H1 (cell line): ENCODE measurements around the gene MAN1A2.

ENCODE experiments used
- CBX8 ChIP-seq: fragments of 300-800, 300-1000 bp; sonication (generic); IDR thresholded peaks from 2 replicates; pipeline ENCODE4 v1.7.1; 2016; ENCODE audit warnings: low read depth, low read length, borderline replicate concordance
- CEBPB ChIP-seq: IDR thresholded peaks from 2 replicates; pipeline ENCODE4 v1.6.1; 2012; ENCODE audit warnings: low read depth, low read length
- CHD1 ChIP-seq: IDR thresholded peaks from 2 replicates; pipeline ENCODE4 v1.6.1; 2012; ENCODE audit warnings: low read depth, low read length, improper control_type of control experiment
- GABPA ChIP-seq: IDR thresholded peaks from 2 replicates; pipeline ENCODE4 v1.6.1; 2011; ENCODE audit warnings: mild to moderate bottlenecking, low read length, moderate library complexity, borderline replicate concordance; ENCODE audit not compliant: insufficient read depth
- JUND ChIP-seq: IDR thresholded peaks from 2 replicates; pipeline ENCODE4 v1.6.1; 2011; ENCODE audit warnings: mild to moderate bottlenecking, improper control_type of control experiment, low read length
- KDM5A ChIP-seq: fragments of 200-600 bp; IDR thresholded peaks from 2 replicates; pipeline ENCODE4 v1.7.1; 2012; ENCODE audit warnings: mild to moderate bottlenecking, low read length, inconsistent platforms, mixed read lengths
- MAFK ChIP-seq: IDR thresholded peaks from 2 replicates; pipeline ENCODE4 v1.6.1; 2012; ENCODE audit warnings: low read depth, mild to moderate bottlenecking, improper control_type of control experiment, low read length
- POLR2AphosphoS5 ChIP-seq: IDR thresholded peaks from 2 replicates; pipeline ENCODE4 v1.6.1; 2011; ENCODE audit warnings: low read depth, low read length
- SIX5 ChIP-seq: IDR thresholded peaks from 2 replicates; pipeline ENCODE4 v1.6.1; 2011; ENCODE audit warnings: mild to moderate bottlenecking, low read depth, low read length
- SUZ12 ChIP-seq: fragments of 200-600 bp; sonication (generic); IDR thresholded peaks from 2 replicates; pipeline ENCODE4 v1.6.1; 2012; ENCODE audit warnings: mild to moderate bottlenecking, inconsistent platforms, low read length, moderate library complexity, mixed read lengths
- YY1 ChIP-seq: IDR thresholded peaks from 2 replicates; pipeline ENCODE4 v1.6.1; 2011; ENCODE audit warnings: low read depth, mild to moderate bottlenecking, low read length
- TF ChIP-seq, protein P1 (sequence below), 3 experiments: IDR thresholded peaks; 1 replicate in 2 of 3; 2 replicates in 1 of 3; pipeline versions ENCODE4 v1.5.1 to v1.6.1; 2011; ENCODE audit warnings: low read length in 3 of 3, mild to moderate bottlenecking in 3 of 3, inconsistent platforms in 2 of 3, low read depth in 1 of 3, moderate library complexity in 1 of 3; ENCODE audit not compliant: insufficient read depth in 1 of 3; ENCODE audit errors: control extremely low read depth in 1 of 3
- TF ChIP-seq, protein P2 (sequence below): fragments of 300-600 bp; sonication (generic); IDR thresholded peaks from 2 replicates; pipeline ENCODE4 v1.7.1; 2012; ENCODE audit warnings: low read length, moderate library complexity, mild to moderate bottlenecking, inconsistent platforms; ENCODE audit not compliant: insufficient replicate concordance
- TF ChIP-seq, protein P3 (sequence below): IDR thresholded peaks from 2 replicates; pipeline ENCODE4 v1.6.1; 2011; ENCODE audit warnings: low read length, improper control_type of control experiment

DNA sequence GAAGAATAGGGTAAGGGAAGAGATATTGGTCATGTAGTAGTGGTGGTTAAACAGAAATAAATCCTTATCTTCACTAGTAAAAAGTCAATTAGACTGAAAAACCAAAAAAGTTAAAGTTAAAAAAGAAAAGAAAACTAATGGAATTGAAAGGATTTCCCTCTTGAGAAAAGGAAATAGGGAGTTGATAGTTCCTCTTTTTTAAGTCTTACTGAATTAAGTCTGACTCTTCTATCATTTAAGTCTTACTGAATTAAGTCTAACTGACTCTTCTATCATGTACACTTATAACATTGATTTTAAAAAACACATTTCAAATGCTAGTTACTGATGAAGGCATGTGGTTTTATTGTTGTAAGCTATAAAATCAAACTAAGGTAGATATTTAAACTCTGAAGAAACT is 189.1 kb downstream of the MAN1A2 start:
- TF ChIP-seq, protein P1, sequence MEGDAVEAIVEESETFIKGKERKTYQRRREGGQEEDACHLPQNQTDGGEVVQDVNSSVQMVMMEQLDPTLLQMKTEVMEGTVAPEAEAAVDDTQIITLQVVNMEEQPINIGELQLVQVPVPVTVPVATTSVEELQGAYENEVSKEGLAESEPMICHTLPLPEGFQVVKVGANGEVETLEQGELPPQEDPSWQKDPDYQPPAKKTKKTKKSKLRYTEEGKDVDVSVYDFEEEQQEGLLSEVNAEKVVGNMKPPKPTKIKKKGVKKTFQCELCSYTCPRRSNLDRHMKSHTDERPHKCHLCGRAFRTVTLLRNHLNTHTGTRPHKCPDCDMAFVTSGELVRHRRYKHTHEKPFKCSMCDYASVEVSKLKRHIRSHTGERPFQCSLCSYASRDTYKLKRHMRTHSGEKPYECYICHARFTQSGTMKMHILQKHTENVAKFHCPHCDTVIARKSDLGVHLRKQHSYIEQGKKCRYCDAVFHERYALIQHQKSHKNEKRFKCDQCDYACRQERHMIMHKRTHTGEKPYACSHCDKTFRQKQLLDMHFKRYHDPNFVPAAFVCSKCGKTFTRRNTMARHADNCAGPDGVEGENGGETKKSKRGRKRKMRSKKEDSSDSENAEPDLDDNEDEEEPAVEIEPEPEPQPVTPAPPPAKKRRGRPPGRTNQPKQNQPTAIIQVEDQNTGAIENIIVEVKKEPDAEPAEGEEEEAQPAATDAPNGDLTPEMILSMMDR (IDR thresholded peaks at IDR 0.05; ENCODE audit: control extremely low read depth in 1 of 3, insufficient read depth in 1 of 3, low read depth in 1 of 3, low read length in 3 of 3) = no peak
- TF ChIP-seq KDM5A (no peak), JUND (no peak), CBX8 (no peak), CHD1 (no peak), SIX5 (no peak), POLR2AphosphoS5 (no peak), YY1 (no peak), GABPA (no peak), CEBPB (no peak), SUZ12 (no peak), MAFK (no peak)
- TF ChIP-seq, protein P2, sequence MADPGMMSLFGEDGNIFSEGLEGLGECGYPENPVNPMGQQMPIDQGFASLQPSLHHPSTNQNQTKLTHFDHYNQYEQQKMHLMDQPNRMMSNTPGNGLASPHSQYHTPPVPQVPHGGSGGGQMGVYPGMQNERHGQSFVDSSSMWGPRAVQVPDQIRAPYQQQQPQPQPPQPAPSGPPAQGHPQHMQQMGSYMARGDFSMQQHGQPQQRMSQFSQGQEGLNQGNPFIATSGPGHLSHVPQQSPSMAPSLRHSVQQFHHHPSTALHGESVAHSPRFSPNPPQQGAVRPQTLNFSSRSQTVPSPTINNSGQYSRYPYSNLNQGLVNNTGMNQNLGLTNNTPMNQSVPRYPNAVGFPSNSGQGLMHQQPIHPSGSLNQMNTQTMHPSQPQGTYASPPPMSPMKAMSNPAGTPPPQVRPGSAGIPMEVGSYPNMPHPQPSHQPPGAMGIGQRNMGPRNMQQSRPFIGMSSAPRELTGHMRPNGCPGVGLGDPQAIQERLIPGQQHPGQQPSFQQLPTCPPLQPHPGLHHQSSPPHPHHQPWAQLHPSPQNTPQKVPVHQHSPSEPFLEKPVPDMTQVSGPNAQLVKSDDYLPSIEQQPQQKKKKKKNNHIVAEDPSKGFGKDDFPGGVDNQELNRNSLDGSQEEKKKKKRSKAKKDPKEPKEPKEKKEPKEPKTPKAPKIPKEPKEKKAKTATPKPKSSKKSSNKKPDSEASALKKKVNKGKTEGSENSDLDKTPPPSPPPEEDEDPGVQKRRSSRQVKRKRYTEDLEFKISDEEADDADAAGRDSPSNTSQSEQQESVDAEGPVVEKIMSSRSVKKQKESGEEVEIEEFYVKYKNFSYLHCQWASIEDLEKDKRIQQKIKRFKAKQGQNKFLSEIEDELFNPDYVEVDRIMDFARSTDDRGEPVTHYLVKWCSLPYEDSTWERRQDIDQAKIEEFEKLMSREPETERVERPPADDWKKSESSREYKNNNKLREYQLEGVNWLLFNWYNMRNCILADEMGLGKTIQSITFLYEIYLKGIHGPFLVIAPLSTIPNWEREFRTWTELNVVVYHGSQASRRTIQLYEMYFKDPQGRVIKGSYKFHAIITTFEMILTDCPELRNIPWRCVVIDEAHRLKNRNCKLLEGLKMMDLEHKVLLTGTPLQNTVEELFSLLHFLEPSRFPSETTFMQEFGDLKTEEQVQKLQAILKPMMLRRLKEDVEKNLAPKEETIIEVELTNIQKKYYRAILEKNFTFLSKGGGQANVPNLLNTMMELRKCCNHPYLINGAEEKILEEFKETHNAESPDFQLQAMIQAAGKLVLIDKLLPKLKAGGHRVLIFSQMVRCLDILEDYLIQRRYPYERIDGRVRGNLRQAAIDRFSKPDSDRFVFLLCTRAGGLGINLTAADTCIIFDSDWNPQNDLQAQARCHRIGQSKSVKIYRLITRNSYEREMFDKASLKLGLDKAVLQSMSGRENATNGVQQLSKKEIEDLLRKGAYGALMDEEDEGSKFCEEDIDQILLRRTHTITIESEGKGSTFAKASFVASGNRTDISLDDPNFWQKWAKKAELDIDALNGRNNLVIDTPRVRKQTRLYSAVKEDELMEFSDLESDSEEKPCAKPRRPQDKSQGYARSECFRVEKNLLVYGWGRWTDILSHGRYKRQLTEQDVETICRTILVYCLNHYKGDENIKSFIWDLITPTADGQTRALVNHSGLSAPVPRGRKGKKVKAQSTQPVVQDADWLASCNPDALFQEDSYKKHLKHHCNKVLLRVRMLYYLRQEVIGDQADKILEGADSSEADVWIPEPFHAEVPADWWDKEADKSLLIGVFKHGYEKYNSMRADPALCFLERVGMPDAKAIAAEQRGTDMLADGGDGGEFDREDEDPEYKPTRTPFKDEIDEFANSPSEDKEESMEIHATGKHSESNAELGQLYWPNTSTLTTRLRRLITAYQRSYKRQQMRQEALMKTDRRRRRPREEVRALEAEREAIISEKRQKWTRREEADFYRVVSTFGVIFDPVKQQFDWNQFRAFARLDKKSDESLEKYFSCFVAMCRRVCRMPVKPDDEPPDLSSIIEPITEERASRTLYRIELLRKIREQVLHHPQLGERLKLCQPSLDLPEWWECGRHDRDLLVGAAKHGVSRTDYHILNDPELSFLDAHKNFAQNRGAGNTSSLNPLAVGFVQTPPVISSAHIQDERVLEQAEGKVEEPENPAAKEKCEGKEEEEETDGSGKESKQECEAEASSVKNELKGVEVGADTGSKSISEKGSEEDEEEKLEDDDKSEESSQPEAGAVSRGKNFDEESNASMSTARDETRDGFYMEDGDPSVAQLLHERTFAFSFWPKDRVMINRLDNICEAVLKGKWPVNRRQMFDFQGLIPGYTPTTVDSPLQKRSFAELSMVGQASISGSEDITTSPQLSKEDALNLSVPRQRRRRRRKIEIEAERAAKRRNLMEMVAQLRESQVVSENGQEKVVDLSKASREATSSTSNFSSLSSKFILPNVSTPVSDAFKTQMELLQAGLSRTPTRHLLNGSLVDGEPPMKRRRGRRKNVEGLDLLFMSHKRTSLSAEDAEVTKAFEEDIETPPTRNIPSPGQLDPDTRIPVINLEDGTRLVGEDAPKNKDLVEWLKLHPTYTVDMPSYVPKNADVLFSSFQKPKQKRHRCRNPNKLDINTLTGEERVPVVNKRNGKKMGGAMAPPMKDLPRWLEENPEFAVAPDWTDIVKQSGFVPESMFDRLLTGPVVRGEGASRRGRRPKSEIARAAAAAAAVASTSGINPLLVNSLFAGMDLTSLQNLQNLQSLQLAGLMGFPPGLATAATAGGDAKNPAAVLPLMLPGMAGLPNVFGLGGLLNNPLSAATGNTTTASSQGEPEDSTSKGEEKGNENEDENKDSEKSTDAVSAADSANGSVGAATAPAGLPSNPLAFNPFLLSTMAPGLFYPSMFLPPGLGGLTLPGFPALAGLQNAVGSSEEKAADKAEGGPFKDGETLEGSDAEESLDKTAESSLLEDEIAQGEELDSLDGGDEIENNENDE = no peak
- TF ChIP-seq, protein P3, sequence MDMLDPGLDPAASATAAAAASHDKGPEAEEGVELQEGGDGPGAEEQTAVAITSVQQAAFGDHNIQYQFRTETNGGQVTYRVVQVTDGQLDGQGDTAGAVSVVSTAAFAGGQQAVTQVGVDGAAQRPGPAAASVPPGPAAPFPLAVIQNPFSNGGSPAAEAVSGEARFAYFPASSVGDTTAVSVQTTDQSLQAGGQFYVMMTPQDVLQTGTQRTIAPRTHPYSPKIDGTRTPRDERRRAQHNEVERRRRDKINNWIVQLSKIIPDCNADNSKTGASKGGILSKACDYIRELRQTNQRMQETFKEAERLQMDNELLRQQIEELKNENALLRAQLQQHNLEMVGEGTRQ = no peak
